ENCODE data around the gene THBD.
"Not testable (repeated sequence)": the region's sequence is repeated elsewhere in the genome, so short reads cannot be mapped to it uniquely, and the experiment has no call there.

Gene THBD

DNA sequence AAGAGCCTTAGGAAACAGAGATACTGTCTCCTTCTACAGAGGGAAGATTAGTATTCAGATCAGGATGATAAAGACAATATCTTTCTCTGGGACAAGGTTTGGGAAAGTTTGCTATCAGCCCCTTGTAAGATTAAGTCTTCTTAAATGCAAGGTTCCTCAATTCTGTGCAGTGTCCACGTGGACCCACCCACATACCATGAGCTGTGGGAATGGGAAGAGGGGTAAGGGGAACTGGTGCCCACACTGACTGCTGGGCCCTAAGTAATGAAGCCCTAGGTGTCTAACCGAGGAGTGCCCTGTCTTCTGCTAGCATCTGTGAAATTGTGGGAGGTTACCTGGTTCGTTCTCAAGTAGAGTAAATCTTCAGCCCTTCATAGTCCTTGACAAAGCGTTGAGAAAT is 20.1 kb downstream of the THBD start:
- Histone ChIP-seq H3K27me3 (ENCODE audit: insufficient read depth, low read length) (no peaks in the 10 kb centered on the region), H4K20me1 (ENCODE audit: insufficient read depth, low read length) (no peaks in the 10 kb centered on the region), H3K36me3 (ENCODE audit: insufficient read depth, low read length) (no peaks in the 10 kb centered on the region), H3K9me2 (ENCODE audit: low read depth, low read length) (no peaks in the 10 kb centered on the region), H3K4me3 (ENCODE audit: low read depth, low read length, poor library complexity, severe bottlenecking) (no peak overlapping the region), H3K4me2 (ENCODE audit: low read length) (no peak overlapping the region), H3K79me2 (ENCODE audit: insufficient read depth, low read length) (no peaks in the 10 kb centered on the region), H3K9me3 (ENCODE audit: low read length) (no peaks in the 10 kb centered on the region), H3K27ac (ENCODE audit: low read depth, low read length, poor library complexity, severe bottlenecking) (no peak overlapping the region), H3F3A (ENCODE audit: insufficient read depth, low read length) (no peaks in the 10 kb centered on the region), H3K4me1 (ENCODE audit: insufficient read depth, low read length, severe bottlenecking) (no peaks in the 10 kb centered on the region), H2AFZ (ENCODE audit: low read length) (no peak overlapping the region), H3K9ac (ENCODE audit: low read length) (no peak overlapping the region)
- no peak for TF ChIP-seq CTCF (IDR thresholded peaks at IDR 0.05; ENCODE audit: low read length)
- TF ChIP-seq EZH2 (IDR thresholded peaks at IDR 0.05; ENCODE audit: borderline replicate concordance, low read length): no peak

DNA sequence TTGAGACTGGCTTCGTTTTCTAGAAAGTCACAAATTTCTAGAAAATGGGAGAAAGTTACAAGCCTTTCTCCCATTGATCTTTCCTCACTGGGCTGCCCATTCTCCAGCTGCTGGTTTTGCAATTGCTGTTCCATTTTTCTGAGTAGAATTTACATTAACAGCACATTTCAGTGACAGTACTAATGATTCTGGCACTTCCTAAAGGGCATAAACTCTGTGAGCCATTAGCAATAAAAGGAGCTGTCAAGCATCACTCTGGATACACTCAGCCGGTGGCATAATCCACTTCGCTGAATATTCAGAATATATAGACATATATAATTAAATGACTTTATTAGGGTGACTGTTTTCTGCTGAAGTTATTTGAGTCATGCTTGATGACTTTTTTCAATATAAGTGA is 21.1 kb downstream of the THBD start:
- no peaks in the 10 kb centered on the region for H3F3A ChIP-seq (ENCODE audit: insufficient read depth, low read length)
- H3K9ac ChIP-seq (ENCODE audit: low read length): no peak overlapping the region
- H3K4me3 ChIP-seq (ENCODE audit: low read depth, low read length, poor library complexity, severe bottlenecking): no peak overlapping the region
- no peaks in the 10 kb centered on the region for H3K27me3 ChIP-seq (ENCODE audit: insufficient read depth, low read length)
- no peaks in the 10 kb centered on the region for H3K36me3 ChIP-seq (ENCODE audit: insufficient read depth, low read length)
- H3K9me3 ChIP-seq (ENCODE audit: low read length): no peaks in the 10 kb centered on the region
- H3K4me1 ChIP-seq (ENCODE audit: insufficient read depth, low read length, severe bottlenecking): no peaks in the 10 kb centered on the region
- H3K79me2 ChIP-seq (ENCODE audit: insufficient read depth, low read length): no peaks in the 10 kb centered on the region
- no peaks in the 10 kb centered on the region for H3K9me2 ChIP-seq (ENCODE audit: low read depth, low read length)
- TF ChIP-seq CTCF (IDR thresholded peaks at IDR 0.05; ENCODE audit: low read length) (no peak), EZH2 (IDR thresholded peaks at IDR 0.05; ENCODE audit: borderline replicate concordance, low read length) (no peak)
- no peaks in the 10 kb centered on the region for H4K20me1 ChIP-seq (ENCODE audit: insufficient read depth, low read length)
- no peak overlapping the region for H3K27ac ChIP-seq (ENCODE audit: low read depth, low read length, poor library complexity, severe bottlenecking)
- H2AFZ ChIP-seq (ENCODE audit: low read length): no peak overlapping the region
- H3K4me2 ChIP-seq (ENCODE audit: low read length): no peak overlapping the region

GRCh38 chr20:23027721-23028120 is 21.8 kb downstream of the THBD start:
- Histone ChIP-seq H3K79me2 (ENCODE audit: insufficient read depth, low read length) (no peaks in the 10 kb centered on the region), H2AFZ (ENCODE audit: low read length) (no peak overlapping the region), H3K27me3 (ENCODE audit: insufficient read depth, low read length) (no peaks in the 10 kb centered on the region), H4K20me1 (ENCODE audit: insufficient read depth, low read length) (no peaks in the 10 kb centered on the region), H3K27ac (ENCODE audit: low read depth, low read length, poor library complexity, severe bottlenecking) (no peak overlapping the region), H3K4me3 (ENCODE audit: low read depth, low read length, poor library complexity, severe bottlenecking) (no peak overlapping the region), H3F3A (ENCODE audit: insufficient read depth, low read length) (no peaks in the 10 kb centered on the region), H3K9ac (ENCODE audit: low read length) (no peak overlapping the region), H3K9me3 (ENCODE audit: low read length) (no peaks in the 10 kb centered on the region), H3K36me3 (ENCODE audit: insufficient read depth, low read length) (no peaks in the 10 kb centered on the region), H3K9me2 (ENCODE audit: low read depth, low read length) (no peaks in the 10 kb centered on the region), H3K4me2 (ENCODE audit: low read length) (no peak overlapping the region), H3K4me1 (ENCODE audit: insufficient read depth, low read length, severe bottlenecking) (no peaks in the 10 kb centered on the region)
- no peak for TF ChIP-seq CTCF (IDR thresholded peaks at IDR 0.05; ENCODE audit: low read length)
- TF ChIP-seq EZH2 (IDR thresholded peaks at IDR 0.05; ENCODE audit: borderline replicate concordance, low read length): no peak

- H3K9ac ChIP-seq (ENCODE audit: low read length); H3K36me3 ChIP-seq (ENCODE audit: insufficient read depth, low read length); H3K4me3 ChIP-seq (ENCODE audit: low read depth, low read length, poor library complexity, severe bottlenecking); H2AFZ ChIP-seq (ENCODE audit: low read length); H3F3A ChIP-seq (ENCODE audit: insufficient read depth, low read length); H3K4me2 ChIP-seq (ENCODE audit: low read length); H3K9me3 ChIP-seq (ENCODE audit: low read length); H3K4me1 ChIP-seq (ENCODE audit: insufficient read depth, low read length, severe bottlenecking); H4K20me1 ChIP-seq (ENCODE audit: insufficient read depth, low read length); H3K79me2 ChIP-seq (ENCODE audit: insufficient read depth, low read length); H3K27me3 ChIP-seq (ENCODE audit: insufficient read depth, low read length); H3K9me2 ChIP-seq (ENCODE audit: low read depth, low read length); H3K27ac ChIP-seq (ENCODE audit: low read depth, low read length, poor library complexity, severe bottlenecking): not testable (repeated sequence)
These were observed 24.0 kb downstream of the THBD start for GRCh38 chr20:23025503-23025902.
